Mesothelial cell of epicardium (in vitro differentiated cells): ENCODE data around the gene SLC16A8. TPM values are rescaled to one million over a fixed set of nuclear protein-coding genes. Genes with fewer than 3 reads are reported as not detected.
"Not testable (repeated sequence)": the region's sequence is repeated elsewhere in the genome, so short reads cannot be mapped to it uniquely, and the experiment has no call there.

Experiments used
- DNase-seq, 2 experiments: peaks; one replicate each; pipeline ENCODE4 v3.0.0; 2021; ENCODE audit warnings: low spot score in 2 of 2; ENCODE audit not compliant: unreplicated experiment in 2 of 2
- H3K27ac Mint-ChIP-seq: 2 replicates; pipeline ENCODE4 v1.8.0; 2021; ENCODE audit warnings: mixed read lengths
- H3K27me3 Mint-ChIP-seq: 2 replicates; pipeline ENCODE4 v1.8.0; 2021; ENCODE audit warnings: low read depth, mixed read lengths
- H3K36me3 Mint-ChIP-seq: 2 replicates; pipeline ENCODE4 v1.8.0; 2021; ENCODE audit warnings: mixed read lengths
- H3K4me1 Mint-ChIP-seq: 2 replicates; pipeline ENCODE4 v1.8.0; 2021; ENCODE audit warnings: mixed read lengths
- H3K4me3 Mint-ChIP-seq: 2 replicates; pipeline ENCODE4 v1.8.0; 2021; ENCODE audit warnings: mild to moderate bottlenecking, moderate library complexity, mixed read lengths
- H3K9me3 Mint-ChIP-seq: 2 replicates; pipeline ENCODE4 v1.8.0; 2021; ENCODE audit warnings: mixed read lengths
- CTCF ChIP-seq: fragments of 200-600 bp; sonication (generic); IDR thresholded peaks from one replicate; pipeline ENCODE4 v1.5.0; 2021; ENCODE audit warnings: antibody characterized with exemption; ENCODE audit not compliant: unreplicated experiment
- total RNA-seq: library from RNA; stranded (reverse); gene quantifications from 3 replicates; pipeline ENCODE4 v1.2.1, GENCODE V29; 2021

The SLC16A8 gene
- total RNA-seq, 1 donor from 2014 or later = 0.60 TPM

DNA sequence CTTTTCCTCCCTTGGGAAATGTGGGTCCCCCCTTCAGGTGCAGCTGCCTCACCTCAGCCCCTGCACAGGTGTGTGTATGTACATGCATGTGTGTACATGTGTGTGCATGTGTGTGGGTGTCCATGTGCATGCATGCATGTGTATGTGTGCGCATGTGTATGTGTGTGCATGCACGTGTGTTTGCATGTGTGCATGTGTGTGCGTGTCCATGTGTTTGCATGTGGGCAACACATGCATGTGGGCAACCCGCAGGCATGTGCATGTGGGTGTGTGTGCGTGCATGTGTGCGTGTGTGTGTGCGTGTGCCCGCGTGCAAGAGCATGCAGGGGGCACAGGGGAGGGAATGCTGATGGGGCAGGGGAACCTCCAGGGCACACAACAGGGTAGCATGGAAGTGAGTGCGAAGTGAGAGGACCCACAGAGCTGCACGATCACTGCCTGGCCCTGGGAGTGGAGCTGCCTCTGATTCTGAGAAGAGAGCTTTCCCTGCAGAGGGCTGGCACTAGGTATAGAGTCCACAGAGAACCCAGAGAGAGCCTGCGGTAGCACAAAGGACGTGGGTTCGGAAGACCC, 41.1 kb upstream of the SLC16A8 start:
- no peaks in the 10 kb centered on the region for H3K27me3 Mint-ChIP-seq
- no peak overlapping the region for H3K27ac Mint-ChIP-seq
- H3K4me1 Mint-ChIP-seq = no peaks in the 10 kb centered on the region
- no peaks in the 10 kb centered on the region for H3K9me3 Mint-ChIP-seq
- no peaks in the 10 kb centered on the region for H3K36me3 Mint-ChIP-seq
- no peak for DNase-seq
- H3K4me3 Mint-ChIP-seq = no peak overlapping the region
- no peak for TF ChIP-seq CTCF

GRCh38 chr22:38124236-38124974, 40.4 kb upstream of the SLC16A8 start:
- Mint-ChIP-seq H3K27me3 (no peaks in the 10 kb centered on the region), H3K4me3 (no peak overlapping the region), H3K9me3 (no peaks in the 10 kb centered on the region), H3K4me1 (no peaks in the 10 kb centered on the region), H3K36me3 (no peaks in the 10 kb centered on the region), H3K27ac (no peak overlapping the region)
- no peak for DNase-seq
- TF ChIP-seq CTCF = peak; percentile 10

DNA sequence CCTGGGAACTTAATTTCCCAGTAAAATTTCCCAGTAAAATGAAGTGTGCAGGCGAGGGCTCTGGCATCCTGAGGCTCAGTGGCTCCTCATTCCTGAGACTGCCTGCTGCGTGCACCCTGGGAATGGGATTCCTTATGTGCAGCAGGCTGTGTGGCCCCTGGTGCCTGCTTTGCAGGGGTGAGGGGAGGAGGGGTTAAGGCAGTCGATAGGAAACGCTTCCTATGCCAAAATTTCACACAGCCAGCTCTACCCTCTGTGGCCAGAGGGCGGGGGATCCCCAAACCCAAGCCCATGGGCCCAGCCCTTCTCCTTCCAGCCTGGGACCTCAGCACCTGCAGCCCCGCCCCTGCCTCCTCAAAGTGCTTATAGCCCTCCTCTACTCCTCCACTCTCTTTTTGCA, 38.6 kb upstream of the SLC16A8 start:
- TF ChIP-seq CTCF = no peak
- H3K4me1 Mint-ChIP-seq = no peaks in the 10 kb centered on the region
- no peaks in the 10 kb centered on the region for H3K9me3 Mint-ChIP-seq
- H3K36me3 Mint-ChIP-seq = no peaks in the 10 kb centered on the region
- no peaks in the 10 kb centered on the region for H3K27me3 Mint-ChIP-seq
- no peak overlapping the region for H3K4me3 Mint-ChIP-seq
- no peak overlapping the region for H3K27ac Mint-ChIP-seq
- no peak for DNase-seq

- no peak overlapping the region for H3K27ac Mint-ChIP-seq
- no peak for DNase-seq
- H3K9me3 Mint-ChIP-seq = no peaks in the 10 kb centered on the region
- H3K27me3 Mint-ChIP-seq = no peaks in the 10 kb centered on the region
- H3K4me1 Mint-ChIP-seq = no peaks in the 10 kb centered on the region
- no peak for TF ChIP-seq CTCF
- H3K4me3 Mint-ChIP-seq = no peak overlapping the region
- H3K36me3 Mint-ChIP-seq = no peaks in the 10 kb centered on the region
Measured at GRCh38 chr22:38120359-38121110, 36.6 kb upstream of the SLC16A8 start.

DNA sequence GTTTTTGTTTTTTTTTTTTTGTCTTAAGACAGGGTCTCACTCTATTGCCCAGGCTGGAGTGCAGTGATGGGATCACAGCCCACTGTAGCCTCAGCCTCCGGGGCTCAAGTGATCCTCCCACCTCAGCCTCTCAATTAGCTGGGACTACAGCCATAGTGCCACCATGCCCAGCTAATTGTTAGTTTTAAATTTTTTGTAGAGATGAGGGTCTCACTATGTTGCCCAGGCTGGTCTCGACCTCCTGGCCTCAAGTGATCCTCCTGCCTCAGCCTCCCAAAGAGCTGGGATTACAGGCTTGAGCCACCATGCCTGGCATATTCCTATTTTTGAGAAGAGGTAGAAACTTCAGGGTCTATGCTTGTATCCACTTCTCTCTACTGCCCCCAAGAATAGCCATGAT, 34.8 kb upstream of the SLC16A8 start:
- H3K4me1 Mint-ChIP-seq, H3K27ac Mint-ChIP-seq, DNase-seq, H3K36me3 Mint-ChIP-seq, H3K4me3 Mint-ChIP-seq, H3K9me3 Mint-ChIP-seq, H3K27me3 Mint-ChIP-seq: not testable (repeated sequence)

- H3K36me3 Mint-ChIP-seq = peaks cover 2% of the 10 kb centered on the region
- H3K4me3 Mint-ChIP-seq = no peak overlapping the region
- no peaks in the 10 kb centered on the region for H3K9me3 Mint-ChIP-seq
- H3K27me3 Mint-ChIP-seq = no peaks in the 10 kb centered on the region
- TF ChIP-seq CTCF = no peak
- DNase-seq = no peak
- H3K4me1 Mint-ChIP-seq = peaks cover 2% of the 10 kb centered on the region
- H3K27ac Mint-ChIP-seq = no peak overlapping the region
Measured at GRCh38 chr22:38118182-38118581, 34.2 kb upstream of the SLC16A8 start.

DNA sequence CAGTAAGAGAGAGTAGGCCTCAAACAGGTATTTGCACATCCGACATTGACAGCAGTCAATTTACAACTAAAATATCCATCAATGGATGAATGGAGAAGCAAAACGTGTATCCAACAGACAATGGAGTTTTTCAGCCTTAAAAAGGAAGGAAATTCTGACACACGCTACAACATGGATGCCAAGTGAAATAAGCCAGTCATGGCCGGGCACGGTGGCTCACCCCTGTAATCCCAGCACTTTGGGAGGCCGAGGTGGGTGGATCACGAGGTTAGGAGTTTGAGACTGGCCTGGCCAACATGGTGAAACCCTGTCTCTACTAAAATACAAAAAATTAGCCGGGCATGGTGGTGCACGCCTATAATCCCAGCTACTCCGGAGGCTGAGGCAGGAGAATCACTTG, 33.6 kb upstream of the SLC16A8 start:
- not testable (repeated sequence) for H3K27ac Mint-ChIP-seq, H3K27me3 Mint-ChIP-seq, H3K4me3 Mint-ChIP-seq, H3K36me3 Mint-ChIP-seq, H3K4me1 Mint-ChIP-seq, DNase-seq, H3K9me3 Mint-ChIP-seq
